Testis (tissue), 3 donors: ENCODE results near the gene KCNIP1. TPM values are rescaled to one million over a fixed set of nuclear protein-coding genes. Genes with fewer than 3 reads are reported as not detected.

Experiments used
- DNase-seq: peaks from one replicate; pipeline ENCODE4 v3.0.0-alpha.2; 2019
- H3K27ac ChIP-seq, 2 donors: fragments of 200-600 bp; sonication (generic); one replicate each; pipeline ENCODE4 v1.5.1; 2019
- H3K27me3 ChIP-seq: fragments of 200-600 bp; sonication (generic); one replicate; pipeline ENCODE4 v1.5.1; 2019
- H3K36me3 ChIP-seq: fragments of 200-600 bp; sonication (generic); one replicate; pipeline ENCODE4 v1.5.1; 2017; ENCODE audit warnings: low read depth; ENCODE audit errors: missing control alignments
- H3K4me1 ChIP-seq: fragments of 200-600 bp; sonication (generic); one replicate; pipeline ENCODE4 v1.5.1; 2019
- H3K4me3 ChIP-seq, 2 donors: fragments of 200-600 bp; sonication (generic); one replicate each; pipeline ENCODE4 v1.5.1; 2017 to 2019
- H3K9me3 ChIP-seq: fragments of 200-600 bp; sonication (generic); one replicate; pipeline ENCODE4 v1.5.1; 2017
- CTCF ChIP-seq, 3 experiments: fragments of 450-650 bp in 2 of 3; fragments of 200-600 bp in 1 of 3; sonication (generic) in 1 of 3; IDR thresholded peaks; one replicate each; pipeline ENCODE4 v1.5.1; 2016 to 2019; ENCODE audit warnings: antibody characterized with exemption in 3 of 3, mild to moderate bottlenecking in 2 of 3, moderate library complexity in 1 of 3
- POLR2A ChIP-seq: fragments of 450-650 bp; IDR thresholded peaks from one replicate; pipeline ENCODE4 v1.6.1; 2017; ENCODE audit warnings: antibody characterized with exemption, mild to moderate bottlenecking, moderate library complexity
- WGBS, 2 donors: methylation state at CpG; one replicate each; pipeline ENCODE4 v1.1.5; 2018; 5-methylcytosine and 5-hydroxymethylcytosine counted together
- intact Hi-C: fragments of 100-400 bp; cut with DNase I; formaldehyde crosslinking; loops from one replicate; pipeline ENCODE4 v1.15.1; 2023; ENCODE audit warnings: low total_unique reads
- polyA plus RNA-seq: library from polyadenylated mRNA; stranded (reverse); fragments of 350-450 nt; fragmentation: Illumina TruSeq; extraction: RNeasy Lipid Tissue Mini Kit (QIAGEN cat#74804); gene quantifications from one replicate; pipeline ENCODE4 v1.2.3, GENCODE V29; 2014; ENCODE audit warnings: low read depth, low replicate concordance; ENCODE audit not compliant: insufficient read depth
- total RNA-seq, 2 donors: library from RNA; depleted of rRNA; stranded (reverse); fragments of >200 nt; gene quantifications; one replicate each; pipeline ENCODE4 v1.2.3, GENCODE V29; 2016

The KCNIP1 gene
- total and polyA plus RNA-seq, 3 donors from 2014 or later: 5.9 to 14.8 (median 13.4) TPM

- intact Hi-C loops: no loop called here
- 80 to 89% methylated on average over 10 to 14 of the region's 14 CpGs for WGBS, 2 donors
- Histone ChIP-seq H3K27ac (no peak overlapping the region), H3K9me3 (no peaks in the 10 kb centered on the region), H3K4me1 (peaks cover 4% of the 10 kb centered on the region), H3K27me3 (no peaks in the 10 kb centered on the region), H3K4me3 (no peak overlapping the region), H3K36me3 (no peaks in the 10 kb centered on the region)
- TF ChIP-seq POLR2A (no peak), CTCF (IDR thresholded peaks at IDR 0.05) (no peak)
- DNase-seq: no peak
These were observed 81.6 kb downstream of the KCNIP1 start for GRCh38 chr5:170585273-170585948.

- no peak overlapping the region for H3K27ac ChIP-seq
- intact Hi-C loops: no loop called here
- no peak for DNase-seq
- H3K9me3 ChIP-seq: no peaks in the 10 kb centered on the region
- no peaks in the 10 kb centered on the region for H3K27me3 ChIP-seq
- TF ChIP-seq CTCF (IDR thresholded peaks at IDR 0.05) (no peak), POLR2A (no peak)
- H3K36me3 ChIP-seq: no peaks in the 10 kb centered on the region
- WGBS, 2 donors: 30 to 50% methylated on average over 2 of the region's 2 CpGs
- no peak overlapping the region for H3K4me3 ChIP-seq
- peaks cover 4% of the 10 kb centered on the region for H3K4me1 ChIP-seq
These were observed 84.0 kb downstream of the KCNIP1 start for GRCh38 chr5:170587808-170588207.

GRCh38 chr5:170589643-170590042 is 85.8 kb downstream of the KCNIP1 start:
- DNase-seq: no peak
- TF ChIP-seq POLR2A (no peak), CTCF (IDR thresholded peaks at IDR 0.05) (no peak)
- Histone ChIP-seq H3K27ac (no peak overlapping the region), H3K36me3 (no peaks in the 10 kb centered on the region), H3K9me3 (no peaks in the 10 kb centered on the region), H3K4me3 (no peak overlapping the region), H3K4me1 (no peaks in the 10 kb centered on the region), H3K27me3 (no peaks in the 10 kb centered on the region)
- intact Hi-C loops: no loop called here
- 95 to 96% methylated on average over 6 of the region's 6 CpGs for WGBS, 2 donors

GRCh38 chr5:170590566-170590965 is 86.7 kb downstream of the KCNIP1 start:
- Histone ChIP-seq H3K4me3 (no peak overlapping the region), H3K9me3 (no peaks in the 10 kb centered on the region), H3K27me3 (no peaks in the 10 kb centered on the region), H3K27ac (no peak overlapping the region), H3K36me3 (no peaks in the 10 kb centered on the region), H3K4me1 (no peaks in the 10 kb centered on the region)
- DNase-seq: no peak
- TF ChIP-seq POLR2A (no peak), CTCF (IDR thresholded peaks at IDR 0.05) (no peak)
- WGBS, 2 donors: 67% methylated on average over 3 of the region's 3 CpGs; no CpG with 5 or more reads in 1 of the 2 donors
- intact Hi-C loops: no loop called here

GRCh38 chr5:170591054-170591453 is 87.2 kb downstream of the KCNIP1 start:
- no peaks in the 10 kb centered on the region for H3K4me1 ChIP-seq
- no peak overlapping the region for H3K27ac ChIP-seq
- intact Hi-C loops: no loop called here
- no peaks in the 10 kb centered on the region for H3K36me3 ChIP-seq
- no peaks in the 10 kb centered on the region for H3K9me3 ChIP-seq
- DNase-seq: no peak
- WGBS, 2 donors: 76 to 91% methylated on average over 4 to 5 of the region's 5 CpGs
- H3K27me3 ChIP-seq: no peaks in the 10 kb centered on the region
- TF ChIP-seq CTCF (IDR thresholded peaks at IDR 0.05): no peak
- TF ChIP-seq POLR2A: no peak
- no peak overlapping the region for H3K4me3 ChIP-seq
